Astrocyte of the cerebellum (primary cell): Measurements from ENCODE around the gene ADAM15.

Experiments
- DNase-seq: peaks from one replicate; pipeline ENCODE4 v3.0.0-alpha.2; 2011; ENCODE audit warnings: low read depth
- H3K4me3 ChIP-seq: 2 replicates; pipeline ENCODE4 v1.5.1; 2011; ENCODE audit warnings: mild to moderate bottlenecking, low read depth, low read length, moderate library complexity
- in situ Hi-C: cut with HindIII; loops from 2 replicates; pipeline ENCODE4 v1.10.0; 2017; ENCODE audit warnings: low sequenced_read_pairs
- TF ChIP-seq, protein P1 (sequence below): IDR thresholded peaks from 2 replicates; pipeline ENCODE4 v1.5.1; 2012; ENCODE audit warnings: low read length, low read depth, moderate library complexity, mild to moderate bottlenecking; ENCODE audit errors: missing control alignments

The ADAM15 gene

DNA sequence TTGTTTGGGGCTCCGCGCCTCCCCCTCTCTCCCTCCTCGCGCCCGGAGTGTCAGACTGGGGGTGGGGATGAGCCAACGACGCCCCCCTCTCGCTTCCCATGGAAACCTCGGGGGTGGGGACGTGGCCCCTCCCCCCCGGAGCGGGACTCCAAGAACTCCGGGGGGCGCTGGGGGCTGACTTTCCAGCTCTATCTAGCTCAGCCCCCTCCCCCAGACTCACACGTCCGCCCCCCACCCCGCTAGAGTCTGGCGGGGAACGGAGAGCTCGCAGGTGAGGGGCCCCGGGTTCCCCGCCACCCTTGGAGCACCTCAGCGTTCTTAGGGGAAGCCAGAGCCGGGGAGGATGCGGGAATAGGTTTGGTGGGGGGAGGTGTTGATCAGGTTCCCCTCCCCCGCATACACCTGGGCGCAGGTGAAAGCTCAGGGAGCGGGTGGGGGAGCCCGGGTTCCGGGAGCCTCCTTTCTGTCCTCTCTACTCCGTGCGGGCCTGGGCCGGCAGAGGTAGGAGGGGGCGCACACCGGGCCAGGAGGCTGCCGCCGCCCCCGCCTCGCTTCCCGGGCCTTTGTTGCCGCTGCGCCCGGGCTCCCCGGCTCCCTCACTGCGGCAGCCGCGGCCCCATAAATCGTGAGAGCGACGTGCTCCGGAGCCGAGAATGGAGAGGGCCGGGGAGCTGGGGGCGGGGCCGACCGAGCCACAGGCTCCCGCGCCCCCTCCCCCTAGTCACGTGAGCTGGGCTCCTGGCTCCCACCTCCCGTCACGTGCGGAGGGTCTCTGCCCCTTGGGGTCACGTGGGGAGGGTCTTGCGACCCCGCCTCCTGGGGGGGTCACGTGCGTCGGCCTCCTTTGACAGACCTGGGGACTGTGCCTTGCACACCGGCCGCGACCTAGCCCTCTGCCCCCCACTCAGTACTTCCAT is 29.5 kb downstream of the ADAM15 start:
- H3K4me3 ChIP-seq = no peak overlapping the region
- DNase-seq = no peak

DNA sequence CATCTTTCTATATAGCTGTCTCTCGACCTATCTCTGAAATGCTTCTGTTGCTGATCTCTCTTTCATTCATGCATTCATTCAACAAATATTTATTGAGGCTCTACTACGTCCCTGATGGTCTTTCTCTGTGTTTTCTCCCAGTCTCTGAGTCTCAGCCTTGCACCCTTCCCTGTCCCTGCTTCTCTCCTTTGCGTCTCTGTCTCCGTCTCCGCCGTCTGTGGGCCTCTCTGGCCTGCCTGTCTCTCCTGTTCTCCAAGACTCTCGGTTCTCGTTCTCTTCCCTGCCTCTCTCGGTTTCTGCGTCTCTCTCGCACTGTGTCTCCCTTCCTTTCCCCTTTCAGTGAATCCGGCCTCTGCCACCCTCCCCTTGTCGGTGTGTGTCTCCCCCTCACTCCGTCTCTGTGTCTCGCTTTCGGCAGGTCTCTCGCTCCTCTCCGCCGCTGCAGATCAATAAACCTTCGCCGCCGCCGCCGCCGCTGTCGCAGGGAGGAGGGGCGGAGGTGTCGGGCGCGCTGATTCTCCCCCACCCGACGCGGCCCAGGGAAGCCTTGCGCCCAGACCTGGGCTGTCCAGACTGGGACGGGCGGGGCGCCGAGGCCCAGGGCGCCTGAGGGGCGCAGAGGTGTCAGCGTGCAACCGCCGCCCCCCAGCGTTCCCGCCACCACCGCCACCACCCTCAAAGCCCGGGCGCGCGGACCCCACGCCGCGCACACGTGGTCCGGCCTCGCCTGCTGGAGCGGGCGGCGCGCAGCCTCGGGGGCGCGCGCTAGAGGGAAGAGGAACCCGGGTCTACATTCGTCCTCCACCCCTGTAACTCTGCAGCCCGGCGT is 30.6 kb downstream of the ADAM15 start:
- in situ Hi-C loops = no loop called here
- H3K4me3 ChIP-seq = no peak overlapping the region
- TF ChIP-seq, protein P1, sequence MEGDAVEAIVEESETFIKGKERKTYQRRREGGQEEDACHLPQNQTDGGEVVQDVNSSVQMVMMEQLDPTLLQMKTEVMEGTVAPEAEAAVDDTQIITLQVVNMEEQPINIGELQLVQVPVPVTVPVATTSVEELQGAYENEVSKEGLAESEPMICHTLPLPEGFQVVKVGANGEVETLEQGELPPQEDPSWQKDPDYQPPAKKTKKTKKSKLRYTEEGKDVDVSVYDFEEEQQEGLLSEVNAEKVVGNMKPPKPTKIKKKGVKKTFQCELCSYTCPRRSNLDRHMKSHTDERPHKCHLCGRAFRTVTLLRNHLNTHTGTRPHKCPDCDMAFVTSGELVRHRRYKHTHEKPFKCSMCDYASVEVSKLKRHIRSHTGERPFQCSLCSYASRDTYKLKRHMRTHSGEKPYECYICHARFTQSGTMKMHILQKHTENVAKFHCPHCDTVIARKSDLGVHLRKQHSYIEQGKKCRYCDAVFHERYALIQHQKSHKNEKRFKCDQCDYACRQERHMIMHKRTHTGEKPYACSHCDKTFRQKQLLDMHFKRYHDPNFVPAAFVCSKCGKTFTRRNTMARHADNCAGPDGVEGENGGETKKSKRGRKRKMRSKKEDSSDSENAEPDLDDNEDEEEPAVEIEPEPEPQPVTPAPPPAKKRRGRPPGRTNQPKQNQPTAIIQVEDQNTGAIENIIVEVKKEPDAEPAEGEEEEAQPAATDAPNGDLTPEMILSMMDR = no peak
- DNase-seq = no peak

More for the DNA sequence above, 29.5 kb downstream of the ADAM15 start:
- TF ChIP-seq, protein P1 = no peak
- in situ Hi-C loops = no loop called here

DNA sequence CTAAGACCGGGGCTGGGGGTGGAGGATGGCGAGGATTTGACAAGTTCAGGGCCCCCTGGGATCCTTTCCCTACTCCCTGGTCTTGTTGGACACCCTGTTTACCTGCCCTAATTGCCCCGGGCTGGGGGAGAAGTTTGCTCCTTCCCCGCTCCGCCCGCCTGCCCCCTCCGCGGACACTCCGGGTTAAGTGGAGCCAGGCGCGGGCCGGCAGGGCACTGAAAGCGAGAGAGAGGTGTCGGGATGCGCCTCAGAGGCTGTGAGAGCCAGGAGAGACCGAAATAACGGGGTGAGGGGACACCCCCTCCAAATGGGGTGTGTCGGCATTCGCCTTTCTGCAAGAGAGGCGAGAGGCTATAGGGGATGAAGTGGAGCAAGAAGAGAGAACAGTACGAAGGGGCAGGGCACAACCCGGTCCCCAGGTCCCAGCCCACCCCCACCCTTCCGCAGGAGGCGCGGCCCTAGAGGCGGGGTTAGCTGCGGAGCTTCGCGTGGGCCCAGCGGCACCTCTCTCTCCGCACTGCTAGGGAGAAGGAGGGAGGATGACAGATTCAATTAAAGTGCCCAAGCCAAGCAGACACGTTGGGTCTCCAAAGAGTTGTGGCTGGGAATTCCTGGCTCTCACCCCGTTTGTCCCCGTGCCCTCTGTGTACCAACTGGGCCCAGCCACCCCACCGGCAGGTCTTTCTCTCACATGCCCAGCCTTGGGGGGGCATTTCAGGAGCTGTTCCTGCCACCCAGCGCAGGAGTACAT is 31.4 kb downstream of the ADAM15 start:
- in situ Hi-C loops = no loop called here
- no peak overlapping the region for H3K4me3 ChIP-seq
- no peak for DNase-seq
- TF ChIP-seq, protein P1 = no peak

DNA sequence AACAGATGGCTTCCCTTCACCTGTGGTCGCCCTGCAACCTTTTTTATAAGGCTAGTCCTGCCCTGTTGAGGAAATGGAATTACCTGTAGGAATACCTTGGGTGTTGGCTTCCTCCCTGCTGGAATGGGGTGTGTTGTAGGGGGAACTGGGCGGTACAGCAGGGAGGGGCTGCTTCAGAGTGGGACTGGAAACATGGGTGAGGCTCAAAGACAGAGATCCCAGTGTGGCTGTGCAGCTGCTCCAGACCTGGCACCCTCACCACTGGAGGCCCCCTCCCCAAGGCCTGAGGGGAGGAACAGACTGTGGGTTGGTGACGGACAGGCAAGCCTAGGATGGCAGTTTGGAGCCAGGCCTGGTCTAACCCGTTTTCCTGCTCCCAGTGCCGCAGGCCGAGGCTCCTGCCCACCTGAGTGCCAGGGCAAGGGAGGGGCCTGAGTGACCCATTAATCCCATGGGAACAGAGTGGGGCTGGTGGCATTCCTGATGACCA is 32.0 kb downstream of the ADAM15 start:
- in situ Hi-C loops = no loop called here
- H3K4me3 ChIP-seq = no peak overlapping the region
- no peak for DNase-seq
- TF ChIP-seq, protein P1 = no peak

DNA sequence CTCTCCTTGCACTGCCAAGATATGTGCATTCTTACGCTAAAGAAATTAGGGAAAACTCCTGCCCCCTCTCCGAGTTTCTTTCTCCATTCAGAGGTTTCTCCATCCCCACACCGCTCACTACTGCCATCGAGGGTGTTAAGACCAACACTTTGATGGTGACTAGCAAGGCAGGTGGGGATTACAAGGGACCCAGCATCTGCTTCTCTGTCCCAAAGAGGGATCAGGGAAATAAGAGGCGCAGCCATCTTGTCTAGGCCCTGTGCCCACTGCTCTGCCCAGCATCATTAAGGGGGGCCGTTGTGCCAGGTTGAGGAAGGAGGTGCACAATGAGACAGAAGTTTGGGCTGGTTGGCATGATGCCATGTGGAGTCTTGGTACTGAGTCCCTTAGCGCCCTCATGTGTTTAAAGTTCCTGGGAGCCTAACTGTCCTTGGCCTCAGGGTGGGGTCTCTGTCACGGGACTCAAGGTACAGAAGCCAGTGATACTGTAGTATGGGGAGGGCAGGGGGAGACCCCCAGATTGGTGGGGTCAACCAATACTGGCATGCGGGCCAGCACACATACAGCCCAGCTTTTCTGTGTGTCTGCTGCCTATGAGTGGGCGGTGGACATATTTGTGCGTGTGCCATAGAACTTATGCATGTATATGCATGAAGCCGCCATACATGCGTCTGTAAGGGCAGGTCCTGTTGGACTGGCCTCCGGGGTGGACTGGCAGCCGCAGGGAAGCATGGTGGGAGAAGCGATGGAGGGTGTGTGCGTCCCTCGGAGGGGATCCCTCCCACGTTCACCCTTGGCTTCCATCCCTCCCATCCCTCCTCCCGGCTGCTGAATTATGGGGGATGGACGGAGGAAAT is 33.0 kb downstream of the ADAM15 start:
- H3K4me3 ChIP-seq = peak overlapping the region; percentile 53
- no peak for DNase-seq
- in situ Hi-C loops = no loop called here
- TF ChIP-seq, protein P1 = peak; percentile 32
